Tibial nerve (tissue), 4 donors: Measurements from ENCODE around the gene RNF149. TPM values are rescaled to one million over a fixed set of nuclear protein-coding genes. Genes with fewer than 3 reads are reported as not detected.

Source experiments
- DNase-seq, 2 donors: peaks; one replicate each; pipeline ENCODE4 v3.0.0-alpha.2; 2019; ENCODE audit warnings: low spot score in 2 of 2
- H3K27ac ChIP-seq, 4 donors: fragments of 200-600 bp; sonication (generic) in 3 of 4; one replicate each; pipeline ENCODE4 v1.5.1; 2017 to 2019; ENCODE audit warnings: mild to moderate bottlenecking in 1 of 4
- H3K27me3 ChIP-seq, 2 donors: fragments of 200-600 bp; sonication (generic) in 1 of 2; one replicate each; pipeline versions ENCODE4 v1.5.1 to v1.6.0; 2017 to 2019
- H3K36me3 ChIP-seq, 3 donors: fragments of 200-600 bp; sonication (generic); one replicate each; pipeline ENCODE4 v1.5.1; 2018 to 2019
- H3K4me1 ChIP-seq, 4 donors: fragments of 200-600 bp; sonication (generic) in 3 of 4; one replicate each; pipeline ENCODE4 v1.5.1; 2017 to 2019
- H3K4me3 ChIP-seq, 4 donors: fragments of 200-600 bp; sonication (generic) in 3 of 4; one replicate each; pipeline ENCODE4 v1.5.1; 2017 to 2019; ENCODE audit warnings: mild to moderate bottlenecking in 1 of 4, moderate library complexity in 1 of 4
- H3K9me3 ChIP-seq, 4 donors: fragments of 200-600 bp; sonication (generic) in 3 of 4; one replicate each; pipeline ENCODE4 v1.5.1; 2017 to 2019
- EP300 ChIP-seq, 2 donors: sonication (generic); formaldehyde crosslinking; IDR thresholded peaks; one replicate each; pipeline ENCODE4 v1.6.1; 2017; ENCODE audit warnings: antibody characterized with exemption in 2 of 2, mild to moderate bottlenecking in 1 of 2
- POLR2A ChIP-seq, 2 donors: fragments of 450-650 bp; IDR thresholded peaks; one replicate each; pipeline ENCODE4 v1.6.1; 2017; ENCODE audit warnings: antibody characterized with exemption in 2 of 2, mild to moderate bottlenecking in 2 of 2, moderate library complexity in 2 of 2
- WGBS, 2 donors: methylation state at CpG; one replicate each; pipeline ENCODE4 v1.1.5; 2018; 5-methylcytosine and 5-hydroxymethylcytosine counted together
- total RNA-seq, 4 donors: library from RNA; depleted of rRNA; stranded (reverse); fragments of >200 nt; gene quantifications; one replicate each; pipeline ENCODE4 v1.1.0, GENCODE V29; 2016
- TF ChIP-seq, protein P1 (sequence below), 5 experiments: fragments of 200-600 bp in 3 of 5; fragments of 450-650 bp in 2 of 5; sonication (generic) in 3 of 5; IDR thresholded peaks; one replicate each; pipeline ENCODE4 v1.5.1; 2016 to 2019; ENCODE audit warnings: antibody characterized with exemption in 5 of 5, mild to moderate bottlenecking in 3 of 5, moderate library complexity in 2 of 5

Gene RNF149
- total RNA-seq, 4 donors from 2014 or later, result 61.0 to 108 (median 67.3) TPM

GRCh38 chr2:101348883-101349282 lies 40.4 kb upstream of the RNF149 start:
- H3K4me3 ChIP-seq, result no peak overlapping the region
- no peaks in the 10 kb centered on the region for H3K4me1 ChIP-seq
- no peaks in the 10 kb centered on the region for H3K27me3 ChIP-seq
- H3K27ac ChIP-seq, result no peak overlapping the region
- WGBS, 2 donors, result 86 to 91% methylated on average over 1 of the region's 1 CpG
- H3K9me3 ChIP-seq, result no peaks in the 10 kb centered on the region
- no peaks in the 10 kb centered on the region for H3K36me3 ChIP-seq
- TF ChIP-seq, protein P1, sequence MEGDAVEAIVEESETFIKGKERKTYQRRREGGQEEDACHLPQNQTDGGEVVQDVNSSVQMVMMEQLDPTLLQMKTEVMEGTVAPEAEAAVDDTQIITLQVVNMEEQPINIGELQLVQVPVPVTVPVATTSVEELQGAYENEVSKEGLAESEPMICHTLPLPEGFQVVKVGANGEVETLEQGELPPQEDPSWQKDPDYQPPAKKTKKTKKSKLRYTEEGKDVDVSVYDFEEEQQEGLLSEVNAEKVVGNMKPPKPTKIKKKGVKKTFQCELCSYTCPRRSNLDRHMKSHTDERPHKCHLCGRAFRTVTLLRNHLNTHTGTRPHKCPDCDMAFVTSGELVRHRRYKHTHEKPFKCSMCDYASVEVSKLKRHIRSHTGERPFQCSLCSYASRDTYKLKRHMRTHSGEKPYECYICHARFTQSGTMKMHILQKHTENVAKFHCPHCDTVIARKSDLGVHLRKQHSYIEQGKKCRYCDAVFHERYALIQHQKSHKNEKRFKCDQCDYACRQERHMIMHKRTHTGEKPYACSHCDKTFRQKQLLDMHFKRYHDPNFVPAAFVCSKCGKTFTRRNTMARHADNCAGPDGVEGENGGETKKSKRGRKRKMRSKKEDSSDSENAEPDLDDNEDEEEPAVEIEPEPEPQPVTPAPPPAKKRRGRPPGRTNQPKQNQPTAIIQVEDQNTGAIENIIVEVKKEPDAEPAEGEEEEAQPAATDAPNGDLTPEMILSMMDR (IDR thresholded peaks at IDR 0.05), result no peak
- TF ChIP-seq POLR2A (IDR thresholded peaks at IDR 0.05) (no peak), EP300 (IDR thresholded peaks at IDR 0.05) (no peak)
- no peak for DNase-seq

GRCh38 chr2:101346909-101347308 lies 38.4 kb upstream of the RNF149 start:
- TF ChIP-seq, protein P1 (IDR thresholded peaks at IDR 0.05), result no peak
- TF ChIP-seq EP300 (IDR thresholded peaks at IDR 0.05), result no peak
- TF ChIP-seq POLR2A (IDR thresholded peaks at IDR 0.05), result no peak
- WGBS, 2 donors, result 95 to 99% methylated on average over 3 of the region's 3 CpGs
- Histone ChIP-seq H3K27ac (no peak overlapping the region), H3K36me3 (no peaks in the 10 kb centered on the region), H3K4me1 (peaks cover 0 to 3% (median 0%) of the 10 kb centered on the region in 4 donors), H3K9me3 (no peaks in the 10 kb centered on the region), H3K4me3 (no peak overlapping the region), H3K27me3 (no peaks in the 10 kb centered on the region)
- no peak for DNase-seq

- peaks cover 0 to 11% (median 0%) of the 10 kb centered on the region in 4 donors for H3K4me1 ChIP-seq
- no peak overlapping the region for H3K4me3 ChIP-seq
- H3K9me3 ChIP-seq, result no peaks in the 10 kb centered on the region
- TF ChIP-seq, protein P1 (IDR thresholded peaks at IDR 0.05), result no peak
- TF ChIP-seq POLR2A (IDR thresholded peaks at IDR 0.05) (no peak), EP300 (IDR thresholded peaks at IDR 0.05) (no peak)
- no peak for DNase-seq
- no peaks in the 10 kb centered on the region for H3K27me3 ChIP-seq
- H3K36me3 ChIP-seq, result no peaks in the 10 kb centered on the region
- no peak overlapping the region for H3K27ac ChIP-seq
- 53 to 66% methylated on average over 5 of the region's 5 CpGs for WGBS, 2 donors
Observed at GRCh38 chr2:101344137-101344536, 35.6 kb upstream of the RNF149 start.

DNA sequence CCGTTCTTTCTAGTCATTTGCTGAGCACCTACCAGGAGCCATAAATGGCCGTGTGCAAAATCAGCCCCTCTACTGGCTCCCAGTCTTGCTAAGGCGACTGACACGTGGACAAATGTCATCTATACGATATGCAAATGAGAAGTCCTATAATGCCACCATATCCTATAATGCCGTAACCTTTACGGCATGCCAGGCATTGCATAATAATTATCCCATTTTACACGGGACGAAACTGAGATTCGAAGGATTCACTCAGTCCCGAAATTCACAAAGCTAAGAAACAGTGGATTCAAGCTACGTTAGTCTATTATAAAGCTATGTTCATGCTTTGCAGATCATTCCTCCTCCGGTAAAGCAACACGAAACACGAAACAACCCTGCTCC lies 34.1 kb upstream of the RNF149 start:
- Histone ChIP-seq H3K27ac (no peak overlapping the region), H3K4me1 (peaks cover 0 to 11% (median 0%) of the 10 kb centered on the region in 4 donors), H3K27me3 (no peaks in the 10 kb centered on the region), H3K4me3 (no peak overlapping the region), H3K9me3 (no peaks in the 10 kb centered on the region), H3K36me3 (no peaks in the 10 kb centered on the region)
- 81 to 87% methylated on average over 15 of the region's 15 CpGs for WGBS, 2 donors
- TF ChIP-seq POLR2A (IDR thresholded peaks at IDR 0.05), result no peak
- TF ChIP-seq EP300 (IDR thresholded peaks at IDR 0.05), result no peak
- TF ChIP-seq, protein P1 (IDR thresholded peaks at IDR 0.05), result no peak
- no peak for DNase-seq

DNA sequence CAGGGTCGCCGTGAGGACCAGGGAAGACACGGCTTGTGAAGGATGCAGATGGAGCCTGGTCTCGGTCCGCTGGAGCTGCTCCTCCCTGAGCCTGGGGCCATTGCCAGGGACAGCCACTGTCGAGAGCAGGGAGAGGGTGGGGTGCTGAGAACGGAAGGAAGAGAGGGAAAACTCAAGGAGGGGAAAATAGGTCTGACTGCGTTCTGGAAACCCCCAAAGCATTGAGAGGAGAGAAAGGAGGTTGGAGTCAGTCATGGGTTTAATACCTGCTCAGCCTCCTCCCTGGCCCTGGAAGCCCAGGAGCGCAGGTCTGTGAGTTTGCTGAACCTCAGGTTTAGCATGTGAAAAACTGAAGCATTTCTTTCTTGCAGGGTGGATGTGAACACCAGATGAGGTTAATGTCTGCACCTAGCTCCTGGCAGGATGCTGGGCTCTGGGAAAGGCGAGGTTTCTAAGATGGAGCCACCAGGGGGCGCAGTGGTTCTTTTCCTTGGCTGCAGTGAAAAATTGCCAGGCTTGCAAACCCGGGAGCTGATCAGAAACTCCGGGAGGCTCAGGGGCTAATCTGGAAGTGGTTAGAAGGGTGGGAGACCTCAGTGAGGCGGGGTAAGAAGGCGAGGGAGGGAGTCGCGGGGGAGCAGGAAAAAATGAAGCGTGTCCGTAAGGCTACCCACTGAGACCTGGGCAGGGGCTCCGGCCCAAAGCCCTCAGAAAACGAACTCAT lies 33.6 kb upstream of the RNF149 start:
- Histone ChIP-seq H3K4me1 (peaks cover 0 to 11% (median 0%) of the 10 kb centered on the region in 4 donors), H3K4me3 (no peak overlapping the region), H3K27ac (no peak overlapping the region), H3K36me3 (no peaks in the 10 kb centered on the region), H3K9me3 (no peaks in the 10 kb centered on the region), H3K27me3 (no peaks in the 10 kb centered on the region)
- peak; percentile 54 to 72 for DNase-seq
- TF ChIP-seq POLR2A (IDR thresholded peaks at IDR 0.05) (no peak), EP300 (IDR thresholded peaks at IDR 0.05) (no peak)
- TF ChIP-seq, protein P1 (IDR thresholded peaks at IDR 0.05), result peak; percentile 63 to 86 (median 73)
- 53 to 55% methylated on average over 21 of the region's 21 CpGs for WGBS, 2 donors
